Vagina (tissue), 2 donors: Measurements from ENCODE around the gene TFAP2A. TPM values are rescaled to one million over a fixed set of nuclear protein-coding genes. Genes with fewer than 3 reads are reported as not detected.

ENCODE experiments used
- DNase-seq, 2 donors: peaks; one replicate each; pipeline ENCODE4 v3.0.0-alpha.2; 2017; ENCODE audit errors: extremely low spot score in 2 of 2
- H3K27ac ChIP-seq: fragments of 200-600 bp; sonication (generic); one replicate; pipeline ENCODE4 v1.5.1; 2019
- H3K27me3 ChIP-seq: fragments of 200-600 bp; sonication (generic); one replicate; pipeline ENCODE4 v1.5.1; 2019
- H3K36me3 ChIP-seq, 2 donors: fragments of 200-600 bp; sonication (generic); one replicate each; pipeline ENCODE4 v1.5.1; 2017 to 2019
- H3K4me1 ChIP-seq: fragments of 200-600 bp; sonication (generic); one replicate; pipeline ENCODE4 v1.5.1; 2019
- H3K4me3 ChIP-seq, 2 donors: fragments of 200-600 bp; sonication (generic); 1 replicate in 1 of 2; 2 replicates in 1 of 2; pipeline ENCODE4 v1.5.1; 2016 to 2019
- H3K9me3 ChIP-seq: fragments of 200-600 bp; sonication (generic); one replicate; pipeline ENCODE4 v1.5.1; 2019
- POLR2A ChIP-seq, 2 donors: fragments of 450-650 bp; IDR thresholded peaks; one replicate each; pipeline ENCODE4 v1.6.1; 2017; ENCODE audit warnings: antibody characterized with exemption in 2 of 2, mild to moderate bottlenecking in 2 of 2, moderate library complexity in 2 of 2
- POLR2AphosphoS5 ChIP-seq, 2 donors: sonication (generic); formaldehyde crosslinking; IDR thresholded peaks; one replicate each; pipeline ENCODE4 v1.9.0; 2017; ENCODE audit warnings: antibody characterized with exemption in 2 of 2, mild to moderate bottlenecking in 2 of 2, low read depth in 1 of 2; ENCODE audit not compliant: insufficient read depth in 1 of 2
- intact Hi-C: fragments of 100-400 bp; cut with DNase I; formaldehyde crosslinking; loops from one replicate; pipeline ENCODE4 v1.15.1; 2023
- total RNA-seq: library from RNA; depleted of rRNA; stranded (reverse); fragments of >200 nt; gene quantifications from one replicate; pipeline ENCODE4 v1.2.3, GENCODE V29; 2016
- TF ChIP-seq, protein P1 (sequence below), 3 experiments: fragments of 450-650 bp in 2 of 3; fragments of 200-600 bp in 1 of 3; sonication (generic) in 1 of 3; IDR thresholded peaks; one replicate each; pipeline ENCODE4 v1.5.1; 2017 to 2019; ENCODE audit warnings: antibody characterized with exemption in 3 of 3, mild to moderate bottlenecking in 2 of 3, moderate library complexity in 2 of 3

The TFAP2A gene
- total RNA-seq, 1 donor from 2014 or later, result 19.4 TPM

DNA sequence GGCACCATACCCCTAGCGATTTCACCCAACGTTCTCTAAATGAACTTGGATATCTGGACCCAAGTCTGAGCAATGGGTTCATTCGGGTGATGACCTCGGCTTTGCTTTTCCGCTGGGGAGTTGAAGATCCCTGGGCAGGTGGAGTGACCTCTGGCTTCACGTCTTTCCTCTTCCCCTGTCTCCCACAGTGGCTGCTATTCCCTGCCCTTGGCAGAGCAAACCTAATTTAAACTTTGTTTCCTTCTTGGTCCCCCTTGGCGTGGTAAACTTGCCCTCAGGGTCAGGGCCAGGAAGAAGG, 7.8 kb upstream of the TFAP2A start:
- no peak for DNase-seq
- Histone ChIP-seq H3K36me3 (no peaks in the 10 kb centered on the region), H3K9me3 (no peaks in the 10 kb centered on the region), H3K27me3 (no peaks in the 10 kb centered on the region), H3K4me3 (no peak overlapping the region), H3K27ac (no peak overlapping the region), H3K4me1 (peaks cover 20% of the 10 kb centered on the region)
- intact Hi-C loops, result no loop called here
- TF ChIP-seq POLR2AphosphoS5 (IDR thresholded peaks at IDR 0.05; ENCODE audit: insufficient read depth in 1 of 2, low read depth in 1 of 2) (no peak), POLR2A (IDR thresholded peaks at IDR 0.05) (no peak)
- TF ChIP-seq, protein P1, sequence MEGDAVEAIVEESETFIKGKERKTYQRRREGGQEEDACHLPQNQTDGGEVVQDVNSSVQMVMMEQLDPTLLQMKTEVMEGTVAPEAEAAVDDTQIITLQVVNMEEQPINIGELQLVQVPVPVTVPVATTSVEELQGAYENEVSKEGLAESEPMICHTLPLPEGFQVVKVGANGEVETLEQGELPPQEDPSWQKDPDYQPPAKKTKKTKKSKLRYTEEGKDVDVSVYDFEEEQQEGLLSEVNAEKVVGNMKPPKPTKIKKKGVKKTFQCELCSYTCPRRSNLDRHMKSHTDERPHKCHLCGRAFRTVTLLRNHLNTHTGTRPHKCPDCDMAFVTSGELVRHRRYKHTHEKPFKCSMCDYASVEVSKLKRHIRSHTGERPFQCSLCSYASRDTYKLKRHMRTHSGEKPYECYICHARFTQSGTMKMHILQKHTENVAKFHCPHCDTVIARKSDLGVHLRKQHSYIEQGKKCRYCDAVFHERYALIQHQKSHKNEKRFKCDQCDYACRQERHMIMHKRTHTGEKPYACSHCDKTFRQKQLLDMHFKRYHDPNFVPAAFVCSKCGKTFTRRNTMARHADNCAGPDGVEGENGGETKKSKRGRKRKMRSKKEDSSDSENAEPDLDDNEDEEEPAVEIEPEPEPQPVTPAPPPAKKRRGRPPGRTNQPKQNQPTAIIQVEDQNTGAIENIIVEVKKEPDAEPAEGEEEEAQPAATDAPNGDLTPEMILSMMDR (IDR thresholded peaks at IDR 0.05), result no peak

DNA sequence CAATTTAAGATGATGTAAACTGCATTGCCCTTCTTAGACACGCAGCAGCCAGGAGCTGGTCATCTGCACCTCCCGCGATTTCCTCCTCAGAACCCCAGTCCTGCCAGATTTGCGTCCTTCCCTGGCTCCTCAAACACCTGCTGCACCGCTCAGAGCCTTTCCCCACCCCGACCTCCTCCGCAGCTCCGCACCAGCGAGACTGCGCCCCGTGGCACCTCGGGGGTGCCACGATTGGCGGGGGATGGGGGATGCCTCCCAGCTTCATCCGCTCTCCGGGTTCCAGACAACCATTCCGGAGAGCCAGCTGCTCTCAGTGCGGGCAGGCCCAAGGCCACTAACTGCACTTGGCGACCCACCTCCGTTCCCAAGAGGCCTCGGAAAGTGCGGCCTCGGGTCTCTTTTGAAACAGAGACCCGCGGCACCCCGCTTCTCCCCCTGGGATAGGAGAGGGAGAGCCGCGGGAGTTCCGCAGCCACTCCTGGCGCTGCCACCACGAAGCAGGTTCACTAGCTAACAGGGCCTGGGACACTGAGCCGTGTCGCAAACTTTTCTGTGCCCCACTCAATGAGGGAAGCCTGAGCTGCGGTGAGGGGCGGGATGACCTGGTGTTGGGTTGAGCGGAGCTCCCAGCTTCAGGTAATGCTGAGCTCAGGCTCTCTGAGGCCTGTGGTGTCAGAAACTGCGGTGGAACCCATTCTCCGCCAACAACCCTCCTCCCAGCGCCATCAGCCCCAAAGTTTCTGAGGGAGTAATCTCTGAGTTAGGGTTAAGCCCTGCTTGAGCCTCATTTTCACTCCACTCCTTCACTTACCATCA, 7.3 kb upstream of the TFAP2A start:
- no peak overlapping the region for H3K27ac ChIP-seq
- no peak overlapping the region for H3K4me3 ChIP-seq
- peaks cover 21% of the 10 kb centered on the region for H3K4me1 ChIP-seq
- H3K36me3 ChIP-seq, result no peaks in the 10 kb centered on the region
- TF ChIP-seq POLR2A (IDR thresholded peaks at IDR 0.05) (no peak), POLR2AphosphoS5 (IDR thresholded peaks at IDR 0.05; ENCODE audit: insufficient read depth in 1 of 2, low read depth in 1 of 2) (no peak)
- TF ChIP-seq, protein P1 (IDR thresholded peaks at IDR 0.05), result no peak
- no peaks in the 10 kb centered on the region for H3K27me3 ChIP-seq
- intact Hi-C loops, result no loop called here
- no peak for DNase-seq
- H3K9me3 ChIP-seq, result no peaks in the 10 kb centered on the region

DNA sequence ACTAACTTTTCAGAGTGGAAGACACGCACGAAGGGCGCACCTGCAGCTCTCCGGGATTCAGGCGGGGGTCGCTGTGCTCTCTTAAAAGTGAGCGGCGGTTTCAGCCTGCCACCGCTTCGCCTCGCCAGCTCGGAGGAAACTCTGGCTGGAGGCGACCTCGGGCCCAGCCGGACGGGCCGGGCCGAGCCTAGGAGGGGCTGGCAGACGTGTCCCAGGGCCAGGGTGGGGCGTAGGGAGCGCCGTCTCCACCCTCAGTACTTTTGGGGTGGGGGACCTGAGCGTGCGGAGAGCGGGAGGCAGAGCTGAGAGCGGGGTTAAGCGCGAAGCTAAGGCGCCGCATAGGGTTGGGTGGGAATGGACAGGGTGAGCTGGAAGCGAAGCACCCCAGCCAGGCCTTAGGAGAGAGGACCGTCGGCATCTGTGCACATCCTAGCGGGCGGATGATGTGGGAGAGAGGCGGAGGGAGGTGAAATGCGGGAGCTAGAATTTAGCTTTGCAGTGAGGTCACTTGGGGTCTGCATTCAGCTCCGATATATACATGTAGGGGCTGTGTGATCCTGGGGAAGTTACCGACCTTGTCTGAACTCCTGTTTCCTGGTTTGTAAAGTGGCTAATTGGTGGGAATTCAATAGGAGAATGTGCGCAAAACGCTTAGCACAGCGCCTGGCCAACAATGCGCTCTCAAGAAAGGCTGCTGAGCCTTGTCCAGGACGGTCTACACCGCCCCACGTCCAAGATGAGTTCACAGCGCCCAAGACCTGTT, 6.5 kb upstream of the TFAP2A start:
- DNase-seq, result no peak
- intact Hi-C loops, result no loop called here
- Histone ChIP-seq H3K9me3 (no peaks in the 10 kb centered on the region), H3K36me3 (no peaks in the 10 kb centered on the region), H3K27me3 (no peaks in the 10 kb centered on the region), H3K27ac (no peak overlapping the region), H3K4me3 (no peak overlapping the region), H3K4me1 (peaks cover 20% of the 10 kb centered on the region)
- no peak for TF ChIP-seq POLR2AphosphoS5 (IDR thresholded peaks at IDR 0.05; ENCODE audit: insufficient read depth in 1 of 2, low read depth in 1 of 2)
- no peak for TF ChIP-seq POLR2A (IDR thresholded peaks at IDR 0.05)
- TF ChIP-seq, protein P1 (IDR thresholded peaks at IDR 0.05), result no peak

GRCh38 chr6:10420546-10421157, 5.8 kb upstream of the TFAP2A start:
- Histone ChIP-seq H3K27me3 (peaks cover under 1% of the 10 kb centered on the region), H3K4me3 (no peak overlapping the region)
- intact Hi-C loops, result no loop called here

More at GRCh38 chr6:10420546-10421157, 5.8 kb upstream of the TFAP2A start:
- TF ChIP-seq POLR2A (IDR thresholded peaks at IDR 0.05), result no peak
- no peak for TF ChIP-seq POLR2AphosphoS5 (IDR thresholded peaks at IDR 0.05; ENCODE audit: insufficient read depth in 1 of 2, low read depth in 1 of 2)
- TF ChIP-seq, protein P1 (IDR thresholded peaks at IDR 0.05), result no peak
- Histone ChIP-seq H3K4me1 (peaks cover 13% of the 10 kb centered on the region), H3K36me3 (no peaks in the 10 kb centered on the region), H3K9me3 (no peaks in the 10 kb centered on the region), H3K27ac (no peak overlapping the region)
- no peak for DNase-seq
